ENCODE data around the gene ZFP69. TPM values are rescaled to one million over a fixed set of nuclear protein-coding genes. Genes with fewer than 3 reads are reported as not detected.

The ZFP69 gene
- total and polyA plus RNA-seq, 9 donors: 1.9 to 5.4 (median 3.6) TPM

DNA sequence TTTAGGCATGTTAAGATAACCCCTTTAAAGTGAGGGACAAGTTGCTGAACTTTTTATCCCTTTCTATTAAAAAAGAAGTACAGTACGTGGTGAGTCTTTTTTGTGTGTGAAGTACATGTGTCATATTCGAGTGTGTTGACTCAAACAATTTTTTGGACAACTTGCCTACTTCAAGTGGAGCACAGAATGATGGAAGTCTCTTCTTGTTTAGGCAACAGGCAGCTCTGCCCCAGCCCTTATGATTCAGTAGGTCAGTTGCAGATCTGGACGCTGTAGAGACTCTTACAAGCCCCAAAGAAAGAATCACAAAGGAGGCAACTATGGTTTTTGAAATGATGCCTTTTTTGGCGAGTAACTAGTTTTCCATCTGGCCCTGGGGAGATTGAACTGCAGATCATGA is 41.2 kb upstream of the ZFP69 start:
- H3K27me3 ChIP-seq: no peaks in the 10 kb centered on the region
- TF ChIP-seq CTCF (IDR thresholded peaks at IDR 0.05) (no peak), POLR2A (IDR thresholded peaks at IDR 0.05) (no peak), EP300 (IDR thresholded peaks at IDR 0.05) (no peak)
- no peak for DNase-seq
- no peaks in the 10 kb centered on the region for H3K4me1 ChIP-seq (ENCODE audit: insufficient read depth)
- H3K36me3 ChIP-seq: no peaks in the 10 kb centered on the region
- intact Hi-C loops (cut with DNase I): no loop called here
- 75 to 83% (median 82%) methylated on average over 4 of the region's 4 CpGs for WGBS, 3 donors
- H3K9me3 ChIP-seq: no peaks in the 10 kb centered on the region
- no peak overlapping the region for H3K4me3 ChIP-seq
- no peak overlapping the region for H3K27ac ChIP-seq

- DNase-seq: no peak
- Histone ChIP-seq H3K27me3 (no peaks in the 10 kb centered on the region), H3K4me1 (ENCODE audit: insufficient read depth) (no peaks in the 10 kb centered on the region), H3K36me3 (no peaks in the 10 kb centered on the region), H3K4me3 (no peak overlapping the region), H3K9me3 (no peaks in the 10 kb centered on the region), H3K27ac (no peak overlapping the region)
- intact Hi-C loops (cut with DNase I): no loop called here
- 58 to 68% (median 66%) methylated on average over 3 of the region's 3 CpGs for WGBS, 3 donors
- TF ChIP-seq POLR2A (IDR thresholded peaks at IDR 0.05): no peak
- no peak for TF ChIP-seq EP300 (IDR thresholded peaks at IDR 0.05)
- no peak for TF ChIP-seq CTCF (IDR thresholded peaks at IDR 0.05)
Measured at GRCh38 chr1:40438391-40439015, 38.6 kb upstream of the ZFP69 start.

GRCh38 chr1:40439247-40439646 is 37.8 kb upstream of the ZFP69 start:
- 86 to 89% (median 87%) methylated on average over 5 of the region's 5 CpGs for WGBS, 3 donors
- no peak for DNase-seq
- Histone ChIP-seq H3K4me3 (no peak overlapping the region), H3K27ac (no peak overlapping the region), H3K27me3 (no peaks in the 10 kb centered on the region), H3K36me3 (no peaks in the 10 kb centered on the region), H3K4me1 (ENCODE audit: insufficient read depth) (no peaks in the 10 kb centered on the region), H3K9me3 (no peaks in the 10 kb centered on the region)
- intact Hi-C loops (cut with DNase I): no loop called here
- TF ChIP-seq CTCF (IDR thresholded peaks at IDR 0.05) (no peak), EP300 (IDR thresholded peaks at IDR 0.05) (no peak), POLR2A (IDR thresholded peaks at IDR 0.05) (no peak)

- H3K36me3 ChIP-seq: no peaks in the 10 kb centered on the region
- no peaks in the 10 kb centered on the region for H3K9me3 ChIP-seq
- intact Hi-C loops (cut with DNase I): no loop called here
- 0 to 1% (median 0%) methylated on average over 64 of the region's 64 CpGs for WGBS, 3 donors
- DNase-seq: peak; percentile 89 to 95 (median 95)
- peak within 1 kb of the TSS in 1 of 2 donors; percentile 56 for H3K27ac ChIP-seq
- H3K4me1 ChIP-seq (ENCODE audit: insufficient read depth): peaks cover 2% of the 10 kb centered on the region
- H3K27me3 ChIP-seq: no peaks in the 10 kb centered on the region
- TF ChIP-seq CTCF (IDR thresholded peaks at IDR 0.05) (peak in 1 of 3 donors; percentile 16), POLR2A (IDR thresholded peaks at IDR 0.05) (no peak)
- peak within 1 kb of the TSS; percentile 75 for H3K4me3 ChIP-seq
Measured at GRCh38 chr1:40449684-40450494, 27.2 kb upstream of the ZFP69 start, which contains the start of gene ZFP69B. Gene ZFP69B, plus strand, starts transcription at chr1:40450476. Its CDS starts 486 bp downstream, at chr1:40450962.
